Gastrocnemius medialis (tissue), 4 donors: Measurements from ENCODE around the gene NINJ2. TPM values are rescaled to one million over a fixed set of nuclear protein-coding genes. Genes with fewer than 3 reads are reported as not detected.

Experiments
- ATAC-seq, 2 donors: fragments of 150-250 bp; one replicate each; pipeline ENCODE4 v1.9.1; 2016
- DNase-seq, 2 donors: peaks; one replicate each; pipeline ENCODE4 v3.0.0-alpha.2; 2019
- H3K27ac ChIP-seq, 4 donors: fragments of 200-600 bp; sonication (generic); 1 replicate in 1 of 4; 2 replicates in 3 of 4; pipeline ENCODE4 v1.5.1; 2016 to 2018; ENCODE audit warnings: mild to moderate bottlenecking in 2 of 4, moderate library complexity in 1 of 4
- H3K27me3 ChIP-seq, 3 donors: fragments of 200-600 bp; sonication (generic) in 2 of 3; 1 replicate in 1 of 3; 2 replicates in 2 of 3; pipeline versions ENCODE4 v1.5.1 to v1.6.0; 2016 to 2019; ENCODE audit warnings: mild to moderate bottlenecking in 1 of 3, moderate library complexity in 1 of 3
- H3K36me3 ChIP-seq, 2 donors: fragments of 200-600 bp; sonication (generic) in 1 of 2; one replicate each; pipeline ENCODE4 v1.5.1; 2017 to 2018
- H3K4me1 ChIP-seq, 2 donors: fragments of 200-600 bp; sonication (generic) in 1 of 2; one replicate each; pipeline ENCODE4 v1.5.1; 2016 to 2017; ENCODE audit warnings: mild to moderate bottlenecking in 2 of 2
- H3K4me3 ChIP-seq, 4 donors: fragments of 200-600 bp; sonication (generic) in 3 of 4; 1 replicate in 1 of 4; 2 replicates in 3 of 4; pipeline ENCODE4 v1.5.1; 2016 to 2019; ENCODE audit warnings: mild to moderate bottlenecking in 2 of 4
- H3K9me3 ChIP-seq, 3 donors: fragments of 200-600 bp; sonication (generic) in 2 of 3; 1 replicate in 1 of 3; 2 replicates in 2 of 3; pipeline ENCODE4 v1.5.1; 2016 to 2019
- CTCF ChIP-seq, 5 experiments: fragments of 450-650 bp in 3 of 5; fragments of 200-600 bp in 2 of 5; sonication (generic) in 2 of 5; IDR thresholded peaks in 4 of 5; conservative IDR thresholded peaks in 1 of 5; 1 replicate in 4 of 5; 2 replicates in 1 of 5; pipeline ENCODE4 v1.5.1; 2016 to 2019; ENCODE audit warnings: antibody characterized with exemption in 5 of 5, mild to moderate bottlenecking in 3 of 5, moderate library complexity in 3 of 5
- POLR2A ChIP-seq, 2 donors: fragments of 450-650 bp; IDR thresholded peaks; one replicate each; pipeline ENCODE4 v1.6.1; 2017; ENCODE audit warnings: antibody characterized with exemption in 2 of 2, mild to moderate bottlenecking in 2 of 2, moderate library complexity in 2 of 2
- in situ Hi-C, 4 donors: fragments of 200-750 bp; cut with MboI; loops; one replicate each; pipeline versions ENCODE4 v1.15.0 to v1.8.0; 2017; ENCODE audit warnings: low sequenced_read_pairs in 4 of 4
- intact Hi-C: fragments of 100-400 bp; cut with DNase I; formaldehyde crosslinking; loops from one replicate; pipeline ENCODE4 v1.15.1; 2023; ENCODE audit warnings: low total_unique reads
- total RNA-seq, 4 donors: library from RNA; depleted of rRNA; stranded (reverse); fragments of >200 nt; gene quantifications; one replicate each; pipeline versions ENCODE4 v1.1.0 to v1.2.3, GENCODE V29; 2016

Gene NINJ2
- total RNA-seq, 4 donors from 2014 or later, result 12.0 to 106 (median 78.5) TPM

- in situ Hi-C loops (loop anchor here in 2 of 4 donors (10.0 kb wide), 1 partner anchor 92 kb away; no protein-coding TSS in a partner anchor), intact Hi-C loops (no loop called here)
- TF ChIP-seq CTCF (IDR thresholded peaks at IDR 0.05 in 4 of 5, conservative IDR thresholded peaks at IDR 0.05 in 1 of 5), result no peak
- no peak for TF ChIP-seq POLR2A (IDR thresholded peaks at IDR 0.05)
- no peaks in the 10 kb centered on the region for H3K4me1 ChIP-seq
- no peak for DNase-seq
- H3K9me3 ChIP-seq, result no peaks in the 10 kb centered on the region
- H3K36me3 ChIP-seq, result no peaks in the 10 kb centered on the region
- no peaks in the 10 kb centered on the region for H3K27me3 ChIP-seq
- H3K27ac ChIP-seq, result no peak overlapping the region
- ATAC-seq, result no peak
- H3K4me3 ChIP-seq, result no peak overlapping the region
Observed at GRCh38 chr12:536751-537245, 126.4 kb downstream of the NINJ2 start.

- DNase-seq (no peak), ATAC-seq (no peak)
- TF ChIP-seq CTCF (IDR thresholded peaks at IDR 0.05 in 4 of 5, conservative IDR thresholded peaks at IDR 0.05 in 1 of 5), result no peak
- TF ChIP-seq POLR2A (IDR thresholded peaks at IDR 0.05), result no peak
- no peaks in the 10 kb centered on the region for H3K4me1 ChIP-seq
- H3K36me3 ChIP-seq, result no peaks in the 10 kb centered on the region
- no peaks in the 10 kb centered on the region for H3K9me3 ChIP-seq
- H3K27me3 ChIP-seq, result no peaks in the 10 kb centered on the region
- H3K4me3 ChIP-seq, result no peak overlapping the region
- intact Hi-C loops, result no loop called here
- no peak overlapping the region for H3K27ac ChIP-seq
- in situ Hi-C loops, result loop anchor here in 2 of 4 donors (10.0 kb wide), 1 partner anchor 91 kb away; no protein-coding TSS in a partner anchor
Observed at GRCh38 chr12:535396-535795, 127.8 kb downstream of the NINJ2 start.

- no peaks in the 10 kb centered on the region for H3K27me3 ChIP-seq
- in situ Hi-C loops, result loop anchor here in 2 of 4 donors (10.0 kb wide), 1 partner anchor 89 kb away; no protein-coding TSS in a partner anchor
Observed at GRCh38 chr12:534216-534615, 129.0 kb downstream of the NINJ2 start.

GRCh38 chr12:533718-534117 is 129.5 kb downstream of the NINJ2 start:
- in situ Hi-C loops (loop anchor here in 2 of 4 donors (10.0 kb wide), 1 partner anchor 89 kb away; no protein-coding TSS in a partner anchor), intact Hi-C loops (no loop called here)
- Histone ChIP-seq H3K9me3 (no peaks in the 10 kb centered on the region), H3K36me3 (no peaks in the 10 kb centered on the region), H3K4me1 (no peaks in the 10 kb centered on the region), H3K27me3 (no peaks in the 10 kb centered on the region), H3K4me3 (no peak overlapping the region), H3K27ac (no peak overlapping the region)
- no peak for DNase-seq
- ATAC-seq, result no peak
- TF ChIP-seq POLR2A (IDR thresholded peaks at IDR 0.05), result no peak
- TF ChIP-seq CTCF (IDR thresholded peaks at IDR 0.05 in 4 of 5, conservative IDR thresholded peaks at IDR 0.05 in 1 of 5), result no peak

More at GRCh38 chr12:534216-534615, 129.0 kb downstream of the NINJ2 start:
- DNase-seq, result no peak
- no peaks in the 10 kb centered on the region for H3K9me3 ChIP-seq
- no peaks in the 10 kb centered on the region for H3K36me3 ChIP-seq
- no peak for TF ChIP-seq CTCF (IDR thresholded peaks at IDR 0.05 in 4 of 5, conservative IDR thresholded peaks at IDR 0.05 in 1 of 5)
- no peak for TF ChIP-seq POLR2A (IDR thresholded peaks at IDR 0.05)
- ATAC-seq, result no peak
- no peak overlapping the region for H3K27ac ChIP-seq
- H3K4me3 ChIP-seq, result no peak overlapping the region
- intact Hi-C loops, result no loop called here
- H3K4me1 ChIP-seq, result no peaks in the 10 kb centered on the region
